Prostate gland (tissue), 2 donors: ENCODE data around the gene RGS9. TPM values are rescaled to one million over a fixed set of nuclear protein-coding genes. Genes with fewer than 3 reads are reported as not detected.

Source experiments
- DNase-seq: peaks from one replicate; pipeline ENCODE4 v3.0.0-alpha.2; 2019; ENCODE audit warnings: low spot score
- H3K27ac ChIP-seq, 2 donors: fragments of 200-600 bp; sonication (generic); 2 replicates each; pipeline ENCODE4 v1.5.1; 2017 to 2019
- H3K27me3 ChIP-seq: fragments of 200-600 bp; sonication (generic); replicated peaks from 2 replicates; pipeline ENCODE4 v1.5.1; 2019; ENCODE audit not compliant: insufficient read depth
- H3K36me3 ChIP-seq, 2 donors: fragments of 200-600 bp; sonication (generic); 1 replicate in 1 of 2; 2 replicates in 1 of 2; pipeline versions ENCODE4 v1.5.1 to v1.8.1; 2017 to 2019
- H3K4me1 ChIP-seq: fragments of 200-600 bp; sonication (generic); replicated peaks from 2 replicates; pipeline ENCODE4 v1.5.1; 2019
- H3K4me3 ChIP-seq, 2 donors: fragments of 200-600 bp; sonication (generic); 2 replicates each; pipeline ENCODE4 v1.5.1; 2017 to 2019
- H3K9me3 ChIP-seq: fragments of 200-600 bp; sonication (generic); 2 replicates; pipeline ENCODE4 v1.5.1; 2017
- POLR2A ChIP-seq: fragments of 450-650 bp; IDR thresholded peaks from one replicate; pipeline ENCODE4 v1.6.1; 2016; ENCODE audit warnings: antibody characterized with exemption, mild to moderate bottlenecking
- POLR2AphosphoS5 ChIP-seq: sonication (generic); formaldehyde crosslinking; IDR thresholded peaks from one replicate; pipeline ENCODE4 v1.6.1; 2017; ENCODE audit warnings: antibody characterized with exemption
- WGBS: methylation state at CpG from one replicate; pipeline ENCODE4 v1.1.5; 2018; 5-methylcytosine and 5-hydroxymethylcytosine counted together
- intact Hi-C: fragments of 100-400 bp; cut with DNase I; formaldehyde crosslinking; loops from one replicate; pipeline ENCODE4 v1.14.2; 2022
- total RNA-seq, 2 donors: library from RNA; depleted of rRNA; stranded (reverse); fragments of >200 nt; gene quantifications; one replicate each; pipeline ENCODE4 v1.1.0, GENCODE V29; 2016
- TF ChIP-seq, protein P1 (sequence below), 4 experiments: fragments of 200-600 bp in 2 of 4; fragments of 450-650 bp in 2 of 4; sonication (generic) in 2 of 4; IDR thresholded peaks; 1 replicate in 3 of 4; 2 replicates in 1 of 4; pipeline ENCODE4 v1.5.1; 2016 to 2019; ENCODE audit warnings: antibody characterized with exemption in 4 of 4, mild to moderate bottlenecking in 2 of 4, moderate library complexity in 2 of 4

The RGS9 gene
- total RNA-seq, 2 donors from 2014 or later = 7.9 to 9.3 TPM

DNA sequence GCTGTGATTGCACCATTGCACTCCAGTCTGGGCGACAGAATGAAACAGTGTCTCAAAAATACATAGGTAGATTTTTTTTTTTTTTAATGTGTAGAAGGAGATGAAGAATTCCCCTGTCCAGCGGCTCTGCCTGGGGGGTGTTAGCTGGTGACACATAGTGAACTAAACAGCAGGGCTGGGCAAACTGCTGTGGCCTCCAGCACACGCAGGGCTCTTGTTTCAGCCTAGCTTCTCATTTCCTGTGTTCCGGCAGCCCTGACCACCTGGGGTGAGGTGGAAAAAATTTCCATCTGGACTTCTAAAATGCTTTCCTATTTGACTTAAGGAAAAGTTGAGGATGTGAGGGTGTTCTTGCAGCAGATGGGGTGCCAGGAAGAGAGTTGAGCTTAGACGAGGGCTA is 33.3 kb upstream of the RGS9 start:
- intact Hi-C loops = no loop called here
- no peak for DNase-seq
- Histone ChIP-seq H3K27me3 (no peaks in the 10 kb centered on the region), H3K27ac (no peak overlapping the region), H3K36me3 (no peaks in the 10 kb centered on the region), H3K4me1 (no peaks in the 10 kb centered on the region), H3K4me3 (no peak overlapping the region), H3K9me3 (no peaks in the 10 kb centered on the region)
- 91% methylated on average over 5 of the region's 5 CpGs for WGBS
- no peak for TF ChIP-seq POLR2AphosphoS5
- TF ChIP-seq, protein P1, sequence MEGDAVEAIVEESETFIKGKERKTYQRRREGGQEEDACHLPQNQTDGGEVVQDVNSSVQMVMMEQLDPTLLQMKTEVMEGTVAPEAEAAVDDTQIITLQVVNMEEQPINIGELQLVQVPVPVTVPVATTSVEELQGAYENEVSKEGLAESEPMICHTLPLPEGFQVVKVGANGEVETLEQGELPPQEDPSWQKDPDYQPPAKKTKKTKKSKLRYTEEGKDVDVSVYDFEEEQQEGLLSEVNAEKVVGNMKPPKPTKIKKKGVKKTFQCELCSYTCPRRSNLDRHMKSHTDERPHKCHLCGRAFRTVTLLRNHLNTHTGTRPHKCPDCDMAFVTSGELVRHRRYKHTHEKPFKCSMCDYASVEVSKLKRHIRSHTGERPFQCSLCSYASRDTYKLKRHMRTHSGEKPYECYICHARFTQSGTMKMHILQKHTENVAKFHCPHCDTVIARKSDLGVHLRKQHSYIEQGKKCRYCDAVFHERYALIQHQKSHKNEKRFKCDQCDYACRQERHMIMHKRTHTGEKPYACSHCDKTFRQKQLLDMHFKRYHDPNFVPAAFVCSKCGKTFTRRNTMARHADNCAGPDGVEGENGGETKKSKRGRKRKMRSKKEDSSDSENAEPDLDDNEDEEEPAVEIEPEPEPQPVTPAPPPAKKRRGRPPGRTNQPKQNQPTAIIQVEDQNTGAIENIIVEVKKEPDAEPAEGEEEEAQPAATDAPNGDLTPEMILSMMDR (IDR thresholded peaks at IDR 0.05) = no peak

DNA sequence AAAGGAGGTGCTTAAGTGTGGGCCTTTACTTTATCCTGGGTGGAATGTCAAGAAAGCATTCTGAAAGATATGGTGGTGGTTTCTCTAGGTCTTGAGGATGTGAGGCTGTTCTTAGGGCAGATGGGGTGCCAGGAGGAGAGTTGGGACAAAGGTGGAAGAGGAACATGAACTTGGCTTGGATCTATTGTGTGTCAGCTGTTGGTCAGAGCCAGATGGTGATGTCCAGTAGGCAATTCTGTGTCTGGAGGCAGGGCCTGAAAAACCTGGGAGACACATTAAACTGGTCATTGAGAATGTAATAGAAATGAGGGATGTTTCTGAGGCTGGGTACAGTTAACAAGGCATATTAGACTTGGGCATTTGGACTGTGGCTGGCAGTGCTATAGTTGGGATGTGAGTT is 32.6 kb upstream of the RGS9 start:
- no peak for DNase-seq
- intact Hi-C loops = no loop called here
- no peaks in the 10 kb centered on the region for H3K36me3 ChIP-seq
- no peaks in the 10 kb centered on the region for H3K9me3 ChIP-seq
- H3K27me3 ChIP-seq = no peaks in the 10 kb centered on the region
- TF ChIP-seq, protein P1 (IDR thresholded peaks at IDR 0.05) = no peak
- no peak for TF ChIP-seq POLR2AphosphoS5
- TF ChIP-seq POLR2A = no peak
- H3K27ac ChIP-seq = no peak overlapping the region
- no peak overlapping the region for H3K4me3 ChIP-seq
- H3K4me1 ChIP-seq = no peaks in the 10 kb centered on the region

DNA sequence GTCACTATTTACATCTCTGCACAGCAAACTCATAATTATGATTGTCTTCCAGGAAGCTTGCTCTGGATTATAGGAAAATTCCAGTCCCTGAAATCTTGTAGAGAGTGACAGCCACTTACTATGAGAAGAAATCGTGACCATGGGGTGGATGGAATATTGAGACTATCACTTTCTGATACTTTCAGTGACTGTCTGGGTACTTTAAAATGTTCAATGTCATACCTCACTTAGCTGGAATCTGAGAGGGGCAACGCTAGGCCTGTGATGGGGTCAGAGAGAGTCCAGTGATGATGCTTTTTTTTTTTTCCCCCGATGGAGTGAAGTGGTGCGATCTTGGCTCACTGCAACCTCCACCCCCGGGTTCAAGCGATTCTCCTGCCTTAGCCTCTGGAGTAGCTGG is 32.2 kb upstream of the RGS9 start:
- intact Hi-C loops = no loop called here

DNA sequence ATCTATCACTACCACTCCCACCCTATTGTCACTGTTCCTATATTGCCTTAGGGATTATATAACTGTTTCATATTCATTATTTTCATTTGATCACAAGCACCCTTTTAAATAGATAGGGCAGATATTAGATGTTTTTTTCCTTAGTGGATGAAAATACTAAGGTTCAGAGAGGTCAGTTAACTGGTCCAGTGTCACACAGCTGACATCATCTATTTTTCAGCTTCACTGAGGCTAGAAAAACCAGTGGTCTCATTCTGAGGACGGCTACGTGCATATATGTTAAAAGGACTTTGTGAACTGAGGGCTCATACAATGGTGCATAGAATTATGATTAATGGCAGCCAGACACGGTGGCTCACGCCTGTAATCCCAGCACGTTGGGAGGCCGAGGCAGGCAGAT is 29.0 kb upstream of the RGS9 start:
- Histone ChIP-seq H3K27me3 (no peaks in the 10 kb centered on the region), H3K4me1 (no peaks in the 10 kb centered on the region), H3K36me3 (no peaks in the 10 kb centered on the region), H3K9me3 (no peaks in the 10 kb centered on the region), H3K4me3 (no peak overlapping the region), H3K27ac (no peak overlapping the region)
- TF ChIP-seq, protein P1 (IDR thresholded peaks at IDR 0.05) = no peak
- TF ChIP-seq POLR2AphosphoS5 = no peak
- TF ChIP-seq POLR2A = no peak
- intact Hi-C loops = no loop called here
- DNase-seq = no peak
- WGBS = 92% methylated on average over 6 of the region's 6 CpGs

More for the DNA sequence above, 32.2 kb upstream of the RGS9 start:
- Histone ChIP-seq H3K36me3 (no peaks in the 10 kb centered on the region), H3K27ac (no peak overlapping the region), H3K9me3 (no peaks in the 10 kb centered on the region), H3K27me3 (no peaks in the 10 kb centered on the region), H3K4me1 (no peaks in the 10 kb centered on the region), H3K4me3 (no peak overlapping the region)
- WGBS = 70% methylated on average over 6 of the region's 6 CpGs
- TF ChIP-seq POLR2A = no peak
- TF ChIP-seq POLR2AphosphoS5 = no peak
- no peak for DNase-seq

DNA sequence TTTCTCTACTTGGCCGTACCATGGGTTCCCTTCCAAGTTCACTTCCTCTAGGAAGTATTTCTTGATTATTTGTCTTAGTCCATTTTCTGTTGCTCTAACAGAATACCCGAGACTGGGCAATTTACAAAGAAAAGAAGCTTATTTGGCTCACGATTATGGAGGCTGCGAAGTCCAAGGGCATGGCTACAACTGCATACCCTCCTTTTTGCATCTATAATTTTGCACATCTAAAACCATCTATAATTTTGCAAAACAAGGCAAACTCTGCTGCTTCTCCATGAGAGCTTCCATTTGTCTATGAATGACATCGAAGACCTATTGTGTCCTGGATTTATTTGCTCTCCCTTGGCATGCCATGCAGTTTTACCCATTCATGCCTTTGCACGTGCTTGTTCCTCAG is 27.6 kb upstream of the RGS9 start:
- intact Hi-C loops = no loop called here
- H3K36me3 ChIP-seq = no peaks in the 10 kb centered on the region
- DNase-seq = no peak
- 44% methylated on average over 6 of the region's 6 CpGs for WGBS
- no peak overlapping the region for H3K27ac ChIP-seq
- H3K9me3 ChIP-seq = no peaks in the 10 kb centered on the region
- no peaks in the 10 kb centered on the region for H3K4me1 ChIP-seq
- no peak for TF ChIP-seq POLR2AphosphoS5
- TF ChIP-seq, protein P1 (IDR thresholded peaks at IDR 0.05) = no peak
- no peak for TF ChIP-seq POLR2A
- H3K27me3 ChIP-seq = no peaks in the 10 kb centered on the region
- H3K4me3 ChIP-seq = no peak overlapping the region
